Peyer's patch (tissue), 4 donors: ENCODE measurements around the gene GLS.

ENCODE experiments used
- CTCF ChIP-seq, 6 experiments: fragments of 450-650 bp in 4 of 6; fragments of 200-600 bp in 2 of 6; sonication (generic) in 1 of 6; IDR thresholded peaks; one replicate each; pipeline ENCODE4 v1.5.1; 2017 to 2019; ENCODE audit warnings: antibody characterized with exemption in 6 of 6, mild to moderate bottlenecking in 3 of 6, moderate library complexity in 1 of 6
- POLR2A ChIP-seq, 2 donors: fragments of 450-650 bp; IDR thresholded peaks; one replicate each; pipeline ENCODE4 v1.5.1; 2017; ENCODE audit warnings: antibody characterized with exemption in 2 of 2, mild to moderate bottlenecking in 2 of 2, moderate library complexity in 2 of 2

GRCh38 chr2:190864375-190864774 is 16.2 kb upstream of the GLS start:
- TF ChIP-seq CTCF (IDR thresholded peaks at IDR 0.05), result no peak
- no peak for TF ChIP-seq POLR2A (IDR thresholded peaks at IDR 0.05)
